ENCODE results near the gene PREP.

The PREP gene

GRCh38 chr6:105308840-105309239 lies 94.0 kb downstream of the PREP start:
- no CpG with 5 or more reads among the region's 5 CpGs for WGBS, 2 donors (ENCODE audit: extremely low coverage in 2 of 2, insufficient read length in 2 of 2, insufficient replicate concordance in 1 of 2)
- Histone ChIP-seq H2BK120ac (ENCODE audit: low read depth, low read length) (no peak overlapping the region), H3K4me1 (ENCODE audit: control insufficient read depth in 2 of 2, insufficient read depth in 1 of 2, low read depth in 1 of 2, low read length in 2 of 2) (peaks cover 0 to 4% of the 10 kb centered on the region in 2 donors), H3K79me1 (ENCODE audit: low read depth, low read length) (no peaks in the 10 kb centered on the region), H4K8ac (ENCODE audit: low read depth, low read length) (no peak overlapping the region), H3K9ac (ENCODE audit: low read depth, low read length, poor library complexity) (no peak overlapping the region), H2BK5ac (ENCODE audit: low read length) (no peak overlapping the region), H3K27me3 (ENCODE audit: control insufficient read depth in 3 of 3, insufficient read depth in 3 of 3, low read depth in 1 of 3, low read length in 3 of 3) (no peaks in the 10 kb centered on the region), H3K23ac (ENCODE audit: low read depth, low read length, poor library complexity) (no peak overlapping the region), H3K36me3 (replicated peaks in 1 of 2; ENCODE audit: control insufficient read depth in 2 of 2, insufficient read depth in 2 of 2, low read length in 2 of 2) (peaks cover 0 to 28% of the 10 kb centered on the region in 2 donors), H2AFZ (ENCODE audit: low read length) (no peak overlapping the region), H3K4me3 (ENCODE audit: low read length in 2 of 2) (no peak overlapping the region), H3K14ac (ENCODE audit: low read length) (no peak overlapping the region), H3K9me3 (replicated peaks in 1 of 2; ENCODE audit: control insufficient read depth in 2 of 2, insufficient read depth in 1 of 2, low read depth in 1 of 2, low read length in 2 of 2) (no peaks in the 10 kb centered on the region), H4K91ac (ENCODE audit: low read depth, low read length, poor library complexity) (no peak overlapping the region), H3K27ac (replicated peaks; ENCODE audit: low read length) (no peak overlapping the region), H2BK12ac (ENCODE audit: low read length) (no peak overlapping the region), H2AK5ac (ENCODE audit: low read depth, low read length) (no peak overlapping the region), H3K4me2 (ENCODE audit: insufficient read depth, low read length, poor library complexity, severe bottlenecking) (no peak overlapping the region), H3K4ac (ENCODE audit: low read length) (no peak overlapping the region), H2BK15ac (ENCODE audit: low read length) (no peak overlapping the region), H3K18ac (ENCODE audit: low read length) (no peak overlapping the region)
- no peak for DNase-seq (ENCODE audit: low spot score)

GRCh38 chr6:105305521-105305920 lies 97.4 kb downstream of the PREP start:
- Histone ChIP-seq H2BK5ac (ENCODE audit: low read length) (no peak overlapping the region), H3K4ac (ENCODE audit: low read length) (no peak overlapping the region), H3K4me1 (ENCODE audit: control insufficient read depth in 2 of 2, insufficient read depth in 1 of 2, low read depth in 1 of 2, low read length in 2 of 2) (peaks cover 0 to 4% of the 10 kb centered on the region in 2 donors), H2AFZ (ENCODE audit: low read length) (no peak overlapping the region), H3K27me3 (ENCODE audit: control insufficient read depth in 3 of 3, insufficient read depth in 3 of 3, low read depth in 1 of 3, low read length in 3 of 3) (no peaks in the 10 kb centered on the region), H3K4me3 (ENCODE audit: low read length in 2 of 2) (no peak overlapping the region), H2BK12ac (ENCODE audit: low read length) (no peak overlapping the region), H3K4me2 (ENCODE audit: insufficient read depth, low read length, poor library complexity, severe bottlenecking) (no peak overlapping the region), H3K14ac (ENCODE audit: low read length) (no peak overlapping the region), H3K36me3 (replicated peaks in 1 of 2; ENCODE audit: control insufficient read depth in 2 of 2, insufficient read depth in 2 of 2, low read length in 2 of 2) (peaks cover 0 to 24% of the 10 kb centered on the region in 2 donors), H4K8ac (ENCODE audit: low read depth, low read length) (no peak overlapping the region), H2BK15ac (ENCODE audit: low read length) (no peak overlapping the region), H3K9ac (ENCODE audit: low read depth, low read length, poor library complexity) (no peak overlapping the region), H2AK5ac (ENCODE audit: low read depth, low read length) (no peak overlapping the region), H3K23ac (ENCODE audit: low read depth, low read length, poor library complexity) (no peak overlapping the region), H3K27ac (replicated peaks; ENCODE audit: low read length) (no peak overlapping the region), H4K91ac (ENCODE audit: low read depth, low read length, poor library complexity) (no peak overlapping the region), H3K9me3 (replicated peaks in 1 of 2; ENCODE audit: control insufficient read depth in 2 of 2, insufficient read depth in 1 of 2, low read depth in 1 of 2, low read length in 2 of 2) (no peaks in the 10 kb centered on the region), H3K79me1 (ENCODE audit: low read depth, low read length) (no peaks in the 10 kb centered on the region), H3K18ac (ENCODE audit: low read length) (no peak overlapping the region), H2BK120ac (ENCODE audit: low read depth, low read length) (no peak overlapping the region)
- DNase-seq (ENCODE audit: low spot score) = no peak
- no CpG with 5 or more reads among the region's 1 CpG for WGBS, 2 donors (ENCODE audit: extremely low coverage in 2 of 2, insufficient read length in 2 of 2, insufficient replicate concordance in 1 of 2)

- Histone ChIP-seq H3K79me1 (ENCODE audit: low read depth, low read length) (no peaks in the 10 kb centered on the region), H3K27ac (replicated peaks; ENCODE audit: low read length) (no peak overlapping the region), H3K27me3 (ENCODE audit: control insufficient read depth in 3 of 3, insufficient read depth in 3 of 3, low read depth in 1 of 3, low read length in 3 of 3) (no peaks in the 10 kb centered on the region), H3K4me1 (ENCODE audit: control insufficient read depth in 2 of 2, insufficient read depth in 1 of 2, low read depth in 1 of 2, low read length in 2 of 2) (peaks cover 0 to 1% of the 10 kb centered on the region in 2 donors), H2BK120ac (ENCODE audit: low read depth, low read length) (no peak overlapping the region), H3K14ac (ENCODE audit: low read length) (no peak overlapping the region), H2BK12ac (ENCODE audit: low read length) (no peak overlapping the region), H4K91ac (ENCODE audit: low read depth, low read length, poor library complexity) (no peak overlapping the region), H3K23ac (ENCODE audit: low read depth, low read length, poor library complexity) (no peak overlapping the region), H3K4ac (ENCODE audit: low read length) (no peak overlapping the region), H4K8ac (ENCODE audit: low read depth, low read length) (no peak overlapping the region), H2AK5ac (ENCODE audit: low read depth, low read length) (no peak overlapping the region), H3K18ac (ENCODE audit: low read length) (no peak overlapping the region), H3K36me3 (replicated peaks in 1 of 2; ENCODE audit: control insufficient read depth in 2 of 2, insufficient read depth in 2 of 2, low read length in 2 of 2) (peaks cover 0 to 24% of the 10 kb centered on the region in 2 donors), H2AFZ (ENCODE audit: low read length) (no peak overlapping the region), H3K4me3 (ENCODE audit: low read length in 2 of 2) (no peak overlapping the region), H3K9ac (ENCODE audit: low read depth, low read length, poor library complexity) (no peak overlapping the region), H3K9me3 (replicated peaks in 1 of 2; ENCODE audit: control insufficient read depth in 2 of 2, insufficient read depth in 1 of 2, low read depth in 1 of 2, low read length in 2 of 2) (no peaks in the 10 kb centered on the region), H2BK5ac (ENCODE audit: low read length) (no peak overlapping the region), H2BK15ac (ENCODE audit: low read length) (no peak overlapping the region), H3K4me2 (ENCODE audit: insufficient read depth, low read length, poor library complexity, severe bottlenecking) (no peak overlapping the region)
- no peak for DNase-seq (ENCODE audit: low spot score)
These were observed 98.1 kb downstream of the PREP start for GRCh38 chr6:105304825-105305224.

- no CpG with 5 or more reads among the region's 3 CpGs for WGBS, 2 donors (ENCODE audit: extremely low coverage in 2 of 2, insufficient read length in 2 of 2, insufficient replicate concordance in 1 of 2)
- no peak overlapping the region for H4K8ac ChIP-seq (ENCODE audit: low read depth, low read length)
- no peak overlapping the region for H3K14ac ChIP-seq (ENCODE audit: low read length)
These were observed 98.5 kb downstream of the PREP start for GRCh38 chr6:105304366-105304765.

More at GRCh38 chr6:105304366-105304765, 98.5 kb downstream of the PREP start:
- Histone ChIP-seq H2BK5ac (ENCODE audit: low read length) (no peak overlapping the region), H2BK12ac (ENCODE audit: low read length) (no peak overlapping the region), H3K4me1 (ENCODE audit: control insufficient read depth in 2 of 2, insufficient read depth in 1 of 2, low read depth in 1 of 2, low read length in 2 of 2) (peaks cover 0 to 1% of the 10 kb centered on the region in 2 donors), H3K18ac (ENCODE audit: low read length) (no peak overlapping the region), H2BK120ac (ENCODE audit: low read depth, low read length) (no peak overlapping the region), H3K4me3 (ENCODE audit: low read length in 2 of 2) (no peak overlapping the region), H3K4me2 (ENCODE audit: insufficient read depth, low read length, poor library complexity, severe bottlenecking) (no peak overlapping the region), H3K4ac (ENCODE audit: low read length) (no peak overlapping the region), H4K91ac (ENCODE audit: low read depth, low read length, poor library complexity) (no peak overlapping the region), H3K27me3 (ENCODE audit: control insufficient read depth in 3 of 3, insufficient read depth in 3 of 3, low read depth in 1 of 3, low read length in 3 of 3) (no peaks in the 10 kb centered on the region), H3K79me1 (ENCODE audit: low read depth, low read length) (no peaks in the 10 kb centered on the region), H3K9me3 (replicated peaks in 1 of 2; ENCODE audit: control insufficient read depth in 2 of 2, insufficient read depth in 1 of 2, low read depth in 1 of 2, low read length in 2 of 2) (no peaks in the 10 kb centered on the region), H3K27ac (replicated peaks; ENCODE audit: low read length) (no peak overlapping the region), H3K23ac (ENCODE audit: low read depth, low read length, poor library complexity) (no peak overlapping the region), H3K36me3 (replicated peaks in 1 of 2; ENCODE audit: control insufficient read depth in 2 of 2, insufficient read depth in 2 of 2, low read length in 2 of 2) (peaks cover 0 to 24% of the 10 kb centered on the region in 2 donors), H3K9ac (ENCODE audit: low read depth, low read length, poor library complexity) (no peak overlapping the region), H2AK5ac (ENCODE audit: low read depth, low read length) (no peak overlapping the region), H2AFZ (ENCODE audit: low read length) (no peak overlapping the region), H2BK15ac (ENCODE audit: low read length) (no peak overlapping the region)
- no peak for DNase-seq (ENCODE audit: low spot score)
